Skin of body (tissue), 2 donors: ENCODE results near the gene PCBP3. TPM values are rescaled to one million over a fixed set of nuclear protein-coding genes. Genes with fewer than 3 reads are reported as not detected.

Source experiments
- DNase-seq: peaks from one replicate; lab custom pipeline; 2025; lab: John Stamatoyannopoulos, UW
- total RNA-seq: library from RNA; depleted of rRNA; stranded (reverse); fragments of >200 nt; gene quantifications from one replicate; pipeline ENCODE4 v1.2.3, GENCODE V29; 2014

PCBP3 gene
- total RNA-seq, 1 donor from 2014 or later, result 3.4 TPM

GRCh38 chr21:45923146-45923545 is 279.6 kb downstream of the PCBP3 start:
- peak; percentile 32 for DNase-seq

- no peak for DNase-seq
These were observed 282.8 kb downstream of the PCBP3 start for GRCh38 chr21:45926281-45926680.

DNA sequence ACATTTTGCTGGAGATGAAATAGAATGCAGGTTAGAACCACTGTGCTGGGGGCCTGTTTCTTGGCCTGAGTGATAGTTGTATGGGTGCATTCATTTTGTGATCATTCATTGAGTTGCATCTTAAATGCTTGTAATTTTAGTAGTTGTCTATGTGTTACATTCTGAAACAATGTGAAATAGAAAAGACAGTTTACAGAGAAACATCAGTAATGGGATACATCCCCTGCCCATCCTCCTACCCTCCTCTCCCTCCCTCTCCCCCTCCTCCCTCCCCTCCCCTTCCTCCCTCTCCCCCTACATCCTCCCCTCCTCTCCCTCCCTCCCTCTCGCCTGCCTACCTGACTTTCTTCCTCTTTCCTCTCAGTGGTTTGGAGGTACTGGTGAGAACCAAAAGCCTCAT is 283.5 kb downstream of the PCBP3 start:
- no peak for DNase-seq

DNA sequence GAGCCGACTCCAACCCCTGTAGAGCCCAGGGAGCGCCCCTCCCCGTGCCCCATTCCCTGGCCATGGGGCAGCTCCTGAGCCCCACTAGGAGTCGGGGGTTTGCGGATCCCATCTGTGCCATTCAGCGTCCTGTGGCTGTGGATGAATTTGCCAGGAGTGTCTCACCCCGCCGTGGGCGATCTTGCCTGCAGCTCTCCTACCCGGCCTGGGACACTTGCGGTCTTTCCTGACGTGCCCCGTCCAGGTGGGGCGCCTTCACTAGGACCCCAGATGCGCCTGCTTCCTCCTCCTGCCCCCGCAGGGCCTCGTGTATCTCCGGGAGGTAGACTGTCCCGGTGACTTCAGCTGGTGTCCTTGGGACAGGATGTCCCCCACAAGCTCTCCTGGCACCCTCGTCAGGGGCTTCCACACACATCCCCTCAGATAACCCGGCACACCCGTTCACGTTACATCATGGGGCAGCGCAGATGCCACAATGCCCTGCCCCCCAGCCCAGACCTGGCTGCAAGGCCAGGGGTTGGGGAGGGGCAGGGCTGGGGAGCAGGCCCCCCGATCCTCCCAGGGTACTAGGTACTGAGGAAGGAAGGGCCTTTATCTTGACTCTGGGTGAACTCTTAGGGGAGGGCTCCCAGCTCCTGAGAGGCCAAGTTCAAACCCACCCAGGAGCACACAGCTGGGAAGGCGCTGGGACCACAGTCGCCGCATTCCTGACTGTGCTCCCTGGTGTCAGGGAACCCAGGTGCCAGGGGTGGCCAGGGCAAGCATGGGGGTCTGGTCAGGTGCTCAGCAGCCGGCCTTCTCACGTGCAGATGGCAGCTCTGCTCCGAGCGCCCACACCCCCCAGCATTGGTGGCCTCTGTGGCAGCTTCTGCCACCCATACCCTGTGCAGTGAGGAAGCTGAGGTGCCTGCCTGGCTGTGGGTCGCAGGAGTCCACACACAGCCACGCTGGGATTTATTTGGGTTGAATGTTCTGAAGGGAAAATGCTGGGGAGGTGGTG is 284.6 kb downstream of the PCBP3 start:
- DNase-seq, result no peak

GRCh38 chr21:45929449-45929848 is 285.9 kb downstream of the PCBP3 start:
- DNase-seq, result no peak

GRCh38 chr21:45930231-45930760 is 286.8 kb downstream of the PCBP3 start:
- DNase-seq, result no peak

- DNase-seq, result no peak
These were observed 287.3 kb downstream of the PCBP3 start for GRCh38 chr21:45930792-45931191.

DNA sequence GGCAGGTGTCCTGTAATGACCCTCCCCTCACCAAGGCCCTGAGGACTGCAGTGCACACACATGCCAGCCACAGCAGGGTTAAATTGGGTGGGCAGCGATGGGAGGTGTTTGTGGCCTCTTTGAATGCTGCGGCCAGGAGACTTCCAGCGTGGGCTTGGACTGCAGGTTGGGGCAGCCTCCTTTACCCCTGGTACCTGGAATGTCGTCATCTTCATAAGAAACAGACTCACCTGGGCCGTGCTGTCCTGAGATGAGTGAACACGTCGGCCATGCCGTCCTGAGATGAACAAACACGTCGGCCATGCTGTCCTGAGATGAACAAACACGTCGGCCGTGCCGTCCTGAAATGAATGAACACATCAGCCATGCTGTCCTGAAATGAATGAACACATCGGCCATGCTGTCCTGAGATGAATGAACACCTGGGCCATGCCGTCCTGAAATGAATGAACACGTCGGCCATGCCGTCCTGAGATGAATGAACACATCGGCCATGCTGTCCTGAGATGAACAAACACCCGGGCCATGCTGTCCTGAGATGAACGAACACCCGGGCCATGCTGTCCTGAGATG is 288.0 kb downstream of the PCBP3 start:
- no peak for DNase-seq

GRCh38 chr21:45932922-45933502 is 289.5 kb downstream of the PCBP3 start:
- no peak for DNase-seq

- no peak for DNase-seq
These were observed 290.6 kb downstream of the PCBP3 start for GRCh38 chr21:45934085-45934484.

DNA sequence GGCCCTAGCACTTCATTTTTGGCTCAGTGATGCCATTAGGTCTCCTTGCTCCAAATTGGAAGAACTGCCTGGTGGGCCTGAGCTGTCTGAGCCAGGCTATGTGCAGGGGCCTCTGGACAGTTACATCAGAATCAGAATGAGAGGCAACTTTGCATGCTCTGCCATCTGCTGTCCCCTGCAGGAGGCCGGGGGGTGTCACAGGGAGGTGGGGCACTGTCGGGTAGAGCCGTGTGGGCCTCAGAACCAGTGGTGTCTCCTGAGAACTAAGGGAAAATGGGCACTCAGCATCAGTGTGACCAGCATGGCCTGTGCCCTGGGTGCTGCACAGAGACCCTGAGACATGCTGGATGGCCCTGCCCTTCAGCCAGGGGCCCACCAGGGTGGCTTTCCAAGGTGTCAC is 291.0 kb downstream of the PCBP3 start:
- no peak for DNase-seq

GRCh38 chr21:45935628-45936027 is 292.1 kb downstream of the PCBP3 start:
- DNase-seq, result no peak

DNA sequence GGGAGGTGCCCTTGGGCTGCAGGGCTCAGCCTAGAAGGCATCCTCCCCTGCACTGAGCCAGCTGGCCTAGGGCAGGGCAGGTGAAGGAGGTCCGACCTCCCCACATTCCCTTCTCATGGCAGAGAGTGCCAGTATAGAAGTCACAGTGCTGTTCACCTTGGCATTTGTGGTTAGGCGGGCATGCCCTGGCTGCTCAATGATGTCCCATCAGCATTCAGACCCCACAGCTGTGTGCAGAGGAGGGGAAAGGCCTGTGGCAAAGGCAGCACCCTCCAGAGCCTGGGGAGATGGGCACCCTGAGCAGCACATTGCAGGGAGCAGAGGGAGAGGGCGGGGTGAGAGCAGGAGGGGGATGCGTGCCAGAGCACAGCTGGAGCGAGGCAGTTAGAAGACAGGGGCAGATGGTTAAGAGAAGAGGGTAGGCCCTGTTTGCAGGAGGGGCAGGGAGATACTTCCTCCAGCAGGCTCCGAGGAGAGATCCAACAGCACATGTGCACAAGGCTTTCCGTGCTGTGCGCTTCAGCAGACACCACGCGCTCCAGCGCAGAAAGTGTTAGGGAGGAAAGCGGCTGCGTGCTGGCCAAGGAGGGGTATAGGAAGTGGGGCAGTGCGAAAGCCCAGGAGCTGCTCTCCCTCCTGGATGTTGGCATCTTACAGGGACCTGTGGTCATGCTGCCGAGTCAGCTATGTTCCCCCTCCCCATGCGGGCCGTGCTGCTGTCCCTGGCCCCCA is 294.4 kb downstream of the PCBP3 start:
- DNase-seq, result peak; percentile 23

GRCh38 chr21:45938453-45938755 is 294.9 kb downstream of the PCBP3 start:
- DNase-seq, result no peak

DNA sequence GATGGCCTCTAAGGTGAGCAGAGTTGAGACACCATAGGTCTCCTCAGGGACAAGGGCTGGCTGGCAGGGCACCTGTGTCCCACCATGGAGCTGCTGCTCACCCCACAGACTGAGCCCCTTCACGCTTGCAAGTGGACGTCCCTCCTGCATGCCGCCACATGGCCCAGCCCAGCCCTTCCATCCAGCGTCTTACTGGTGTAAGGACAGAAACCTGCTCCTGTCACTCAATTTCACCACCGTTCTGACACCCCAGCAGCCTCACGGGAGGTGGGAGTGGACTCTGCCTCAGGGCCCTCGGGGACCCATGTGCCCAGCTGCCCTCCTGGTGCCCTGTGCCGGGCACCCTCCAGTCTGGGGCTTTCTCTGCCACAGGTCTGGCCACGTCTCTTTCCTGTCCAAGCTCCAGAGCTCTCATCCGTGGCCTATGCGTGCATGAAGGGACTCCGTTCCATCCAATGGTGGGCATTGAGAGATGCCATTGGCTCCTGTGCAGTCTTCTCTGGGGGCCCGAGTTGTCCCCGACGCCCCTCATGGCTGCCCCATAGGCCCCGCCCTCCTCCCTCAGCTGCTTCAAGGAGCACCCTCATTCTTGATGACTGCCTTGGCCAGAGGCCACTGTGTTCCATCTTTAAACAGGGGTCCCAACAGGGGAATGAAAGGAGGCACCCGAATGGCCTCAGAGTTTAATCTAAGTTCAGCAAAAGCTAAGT is 295.4 kb downstream of the PCBP3 start:
- no peak for DNase-seq

- no peak for DNase-seq
These were observed 296.1 kb downstream of the PCBP3 start for GRCh38 chr21:45939521-45940045.

- no peak for DNase-seq
These were observed 296.6 kb downstream of the PCBP3 start for GRCh38 chr21:45940091-45940490.

DNA sequence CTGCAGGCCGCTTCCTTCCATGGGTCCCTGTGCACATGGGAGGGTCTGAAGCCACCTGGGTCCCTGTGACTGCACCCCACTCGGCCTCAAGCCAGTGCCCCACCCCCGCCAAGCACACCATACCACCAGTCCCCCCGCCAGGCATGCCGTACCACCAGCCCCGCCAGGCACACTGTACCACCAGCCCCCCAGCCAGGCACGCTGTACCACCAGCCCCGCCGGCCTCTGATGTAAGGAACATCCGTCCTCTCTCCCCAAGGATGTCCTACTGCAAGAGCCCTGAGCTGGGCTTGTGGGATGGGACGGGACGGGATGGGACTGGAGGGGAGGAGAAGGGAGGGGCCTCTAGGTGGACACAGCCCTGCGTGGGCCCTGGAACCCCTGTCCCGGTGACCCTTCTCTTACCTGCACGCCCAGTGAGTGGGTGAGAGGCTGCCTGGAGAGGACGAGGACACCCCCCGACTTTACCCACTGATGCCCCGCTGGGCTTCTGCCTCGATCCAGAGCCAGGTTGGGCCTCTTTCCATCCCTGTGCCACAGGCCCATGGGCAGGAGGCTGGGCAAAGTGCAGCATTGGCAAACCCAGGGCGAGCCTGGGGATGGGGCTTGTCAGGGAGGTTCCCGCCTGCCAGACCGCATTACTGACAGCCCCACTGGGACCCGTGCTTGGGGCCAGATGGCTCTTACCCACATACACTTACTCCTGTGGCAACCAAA is 297.3 kb downstream of the PCBP3 start:
- DNase-seq, result no peak

DNA sequence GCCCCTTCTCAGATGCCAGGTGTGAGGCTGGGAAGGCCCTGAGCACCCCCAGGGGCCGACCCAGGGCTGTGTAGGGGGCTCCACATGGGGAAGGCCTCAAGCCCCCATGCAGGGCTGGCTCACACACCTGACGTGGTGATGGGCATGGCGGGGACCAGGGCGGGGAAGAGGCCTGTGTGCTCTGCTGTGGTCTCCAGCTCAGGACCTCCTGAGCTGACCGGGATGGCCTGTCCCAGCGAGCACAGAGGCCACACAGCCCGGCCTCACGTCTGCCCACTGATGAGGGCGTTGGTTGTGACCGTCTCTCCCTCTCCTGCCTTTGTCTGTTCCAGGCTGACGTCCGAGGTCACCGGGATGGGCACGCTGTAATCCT is 297.8 kb downstream of the PCBP3 start:
- no peak for DNase-seq
